Adrenal gland (tissue), 12 donors: ENCODE measurements around the gene SPATA33. TPM values are rescaled to one million over a fixed set of nuclear protein-coding genes. Genes with fewer than 3 reads are reported as not detected.

ENCODE experiments used
- DNase-seq, 7 donors: peaks; one replicate each; pipeline ENCODE4 v3.0.0-alpha.2; 2019 to 2020
- H3K27ac ChIP-seq, 5 donors: fragments of 200-600 bp; sonication (generic) in 4 of 5; 1 replicate in 3 of 5; 2 replicates in 2 of 5; pipeline versions ENCODE4 v1.5.1 to v1.8.0; 2016 to 2020; ENCODE audit warnings: mild to moderate bottlenecking in 1 of 5
- H3K27me3 ChIP-seq: fragments of 200-600 bp; 2 replicates; pipeline ENCODE4 v1.8.0; 2021
- H3K36me3 ChIP-seq, 2 donors: fragments of 200-600 bp; replicated peaks in 1 of 2; 1 replicate in 1 of 2; 2 replicates in 1 of 2; pipeline versions ENCODE4 v1.5.1 to v1.8.0; 2018 to 2022
- H3K4me1 ChIP-seq, 2 donors: fragments of 200-600 bp; replicated peaks in 1 of 2; 1 replicate in 1 of 2; 2 replicates in 1 of 2; pipeline versions ENCODE4 v1.5.1 to v1.8.0; 2018 to 2021
- H3K4me3 ChIP-seq, 4 donors: fragments of 200-600 bp; sonication (generic) in 3 of 4; one replicate each; pipeline ENCODE4 v1.5.1; 2016 to 2018
- H3K9me3 ChIP-seq, 3 donors: fragments of 200-600 bp; sonication (generic) in 1 of 3; replicated peaks in 1 of 3; 1 replicate in 2 of 3; 2 replicates in 1 of 3; pipeline versions ENCODE4 v1.5.1 to v1.8.0; 2016 to 2021
- POLR2A ChIP-seq, 2 donors: fragments of 450-650 bp; IDR thresholded peaks; one replicate each; pipeline ENCODE4 v1.6.1; 2017; ENCODE audit warnings: antibody characterized with exemption in 2 of 2, mild to moderate bottlenecking in 2 of 2, moderate library complexity in 1 of 2
- WGBS, 4 donors: extraction: QIAGEN DNeasy Blood & Tissue Kit in 2 of 4; methylation state at CpG; one replicate each; pipeline versions ENCODE4 v1.1.5 to v1.1.7; 2013 to 2017; 5-methylcytosine and 5-hydroxymethylcytosine counted together
- intact Hi-C, 2 donors: fragments of 100-400 bp; cut with DNase I; formaldehyde crosslinking; loops; one replicate each; pipeline versions ENCODE4 v1.14.1 to v1.15.0; 2022 to 2023
- polyA plus RNA-seq, 3 donors: library from polyadenylated mRNA; stranded (reverse); fragments of 200-250 nt in 2 of 3; fragments of 350-450 nt in 1 of 3; fragmentation: Illumina TruSeq in 1 of 3; extraction: RNeasy Lipid Tissue Mini Kit (QIAGEN cat#74804) in 1 of 3; gene quantifications; one replicate each; pipeline ENCODE4 v1.2.3, GENCODE V29; 2013 to 2014
- total RNA-seq, 9 donors: library from RNA; depleted of rRNA in 4 of 9; stranded (reverse); fragments of >200 nt in 4 of 9; fragments of 120-200 nt in 1 of 9; fragmentation: NEBNext Ultra II Directional in 1 of 9; extraction: Animal tissue kit (Norgen Biotek cat#: 25700) in 1 of 9; gene quantifications; one replicate each; pipeline versions ENCODE4 v1.1.0 to v1.2.4, GENCODE V29; 2013 to 2023
- donor health status: healthy with polysubstance abuse.
- donor health status: Bipolar disorder and iron deficiency.
- donor health status: DM: yes; HTN: yes; CAD: no.
- donor health status: DM: no; HTN: no; CAD: no.
- donor health status: DM: no; HTN: no; CAD: no.
- donor health status: DM: yes; HTN: yes; CAD: no.

Gene SPATA33
- total and polyA plus RNA-seq, 12 donors, result 1.9 to 13.5 (median 4.8) TPM

DNA sequence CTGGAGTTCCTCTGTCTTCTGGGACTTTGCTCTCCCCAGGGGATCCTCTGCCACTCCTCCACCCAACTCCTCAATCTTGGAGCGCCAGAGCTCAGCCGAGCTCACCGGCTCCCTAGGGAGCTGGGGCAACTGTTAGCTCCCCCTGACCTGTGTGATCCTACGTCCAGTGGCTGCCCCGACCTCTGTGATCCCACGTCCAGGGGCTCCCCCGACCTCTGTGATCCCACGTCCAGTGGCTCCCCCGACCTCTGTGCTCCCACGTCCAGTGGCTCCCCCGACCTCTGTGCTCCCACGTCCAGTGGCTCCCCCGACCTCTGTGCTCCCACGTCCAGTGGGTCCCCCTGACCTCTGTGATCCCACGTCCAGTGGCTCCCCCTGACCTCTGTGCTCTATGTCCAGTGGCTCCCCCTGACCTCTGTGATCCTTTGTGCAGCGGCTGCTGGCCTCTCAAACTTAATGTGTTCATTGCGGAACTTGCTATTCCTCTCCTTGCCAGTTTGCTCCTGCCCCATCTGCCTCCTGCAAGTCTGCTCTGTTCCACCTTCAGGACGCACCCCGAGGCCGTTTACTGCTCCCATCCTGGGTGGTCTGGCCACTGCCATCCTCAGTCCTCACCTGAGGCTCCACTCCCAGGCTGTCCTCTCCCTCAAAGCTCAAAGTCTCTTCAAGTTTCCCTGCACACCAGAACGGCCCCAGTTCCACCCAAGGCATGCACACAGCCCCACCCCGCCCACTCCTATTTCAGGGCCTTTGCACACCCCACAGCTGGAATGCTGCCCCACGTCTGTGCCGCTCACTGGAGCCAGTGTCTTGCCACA is 60.3 kb downstream of the SPATA33 start:
- TF ChIP-seq POLR2A (IDR thresholded peaks at IDR 0.05), result no peak
- no peaks in the 10 kb centered on the region for H3K9me3 ChIP-seq
- DNase-seq, result no peak
- H3K36me3 ChIP-seq, result peaks cover 0 to 2% of the 10 kb centered on the region in 2 donors
- peaks cover 21 to 27% of the 10 kb centered on the region in 2 donors for H3K4me1 ChIP-seq
- H3K27me3 ChIP-seq, result no peaks in the 10 kb centered on the region
- intact Hi-C loops, result no loop called here
- no peak overlapping the region for H3K27ac ChIP-seq
- 80 to 88% (median 84%) methylated on average over 18 to 24 of the region's 24 CpGs for whole genome bisulfite sequencing, 4 donors
- H3K4me3 ChIP-seq, result no peak overlapping the region

Other genes starting within 250 kb of the SPATA33 start
- 100 to 1,000 TPM in 3 of 9 donors, 10 to 100 TPM in 6; 29.7 to 127 (median 83.5) TPM for gene ANKRD11, start 167.3 kb upstream of the SPATA33 start, total RNA-seq
- gene ANKRD11, start 167.3 kb upstream of the SPATA33 start, polyA plus RNA-seq, result 100 to 1,000 TPM in 1 of 3 donors, 10 to 100 TPM in 2; 56.3 to 125 (median 76.6) TPM
- 100 to 1,000 TPM in 8 of 9 donors, 10 to 100 TPM in 1; 91.0 to 246 (median 138) TPM for gene SPG7, start 149.4 kb upstream of the SPATA33 start, total RNA-seq
- 100 to 1,000 TPM in 2 of 3 donors, 10 to 100 TPM in 1; 57.1 to 250 (median 247) TPM for gene SPG7, start 149.4 kb upstream of the SPATA33 start, polyA plus RNA-seq
- over 10,000 TPM in 1 of 9 donors, 1,000 to 10,000 TPM in 8; 1,683 to 12,881 (median 2,396) TPM for gene RPL13, start 97.2 kb upstream of the SPATA33 start, total RNA-seq
- gene RPL13, start 97.2 kb upstream of the SPATA33 start, polyA plus RNA-seq, result 1,000 to 10,000 TPM in 2 of 3 donors, 100 to 1,000 TPM in 1; 893 to 8,950 (median 4,547) TPM
- 1 to 10 TPM in 2 of 9 donors, under 1 TPM in 4, not detected in 3; 0.15 to 1.8 (median 0.45) TPM for gene CPNE7, start 82.1 kb upstream of the SPATA33 start, total RNA-seq
- 1 to 10 TPM in 1 of 3 donors, under 1 TPM in 2; 0.35 to 6.8 (median 0.94) TPM for gene CPNE7, start 82.1 kb upstream of the SPATA33 start, polyA plus RNA-seq
- 10 to 100 TPM in 1 of 9 donors, 1 to 10 TPM in 7, under 1 TPM in 1; 0.44 to 27.3 (median 5.0) TPM for gene DPEP1, start 44.2 kb upstream of the SPATA33 start, total RNA-seq
- 1 to 10 TPM in 1 of 3 donors, under 1 TPM in 2; 0.60 to 4.1 (median 0.88) TPM for gene DPEP1, start 44.2 kb upstream of the SPATA33 start, polyA plus RNA-seq
- 10 to 100 TPM; 50.7 to 100.0 (median 64.4) TPM for gene CHMP1A, start 128 bp upstream of the SPATA33 start, total RNA-seq
- gene CHMP1A, start 128 bp upstream of the SPATA33 start, polyA plus RNA-seq, result 10 to 100 TPM; 32.5 to 91.5 (median 79.0) TPM
- 100 to 1,000 TPM in 1 of 9 donors, 10 to 100 TPM in 8; 31.5 to 127 (median 62.1) TPM for gene CDK10, start 28.9 kb downstream of the SPATA33 start, total RNA-seq
- 100 to 1,000 TPM in 2 of 3 donors, 10 to 100 TPM in 1; 29.5 to 289 (median 159) TPM for gene CDK10, start 28.9 kb downstream of the SPATA33 start, polyA plus RNA-seq
- gene SPATA2L, start 43.9 kb downstream of the SPATA33 start, total RNA-seq, result 10 to 100 TPM in 5 of 9 donors, 1 to 10 TPM in 4; 3.0 to 29.4 (median 10.4) TPM
- 10 to 100 TPM in 2 of 3 donors, under 1 TPM in 1; 0.20 to 17.5 (median 17.4) TPM for gene SPATA2L, start 43.9 kb downstream of the SPATA33 start, polyA plus RNA-seq
- 10 to 100 TPM in 8 of 9 donors, 1 to 10 TPM in 1; 7.2 to 39.5 (median 23.2) TPM for gene VPS9D1, start 63.1 kb downstream of the SPATA33 start, total RNA-seq
- 100 to 1,000 TPM in 1 of 3 donors, 10 to 100 TPM in 1, 1 to 10 TPM in 1; 3.9 to 102 (median 62.3) TPM for gene VPS9D1, start 63.1 kb downstream of the SPATA33 start, polyA plus RNA-seq
- gene ZNF276, start 63.7 kb downstream of the SPATA33 start, total RNA-seq, result 10 to 100 TPM; 11.8 to 35.0 (median 21.8) TPM
- 10 to 100 TPM in 2 of 3 donors, 1 to 10 TPM in 1; 9.3 to 84.5 (median 76.0) TPM for gene ZNF276, start 63.7 kb downstream of the SPATA33 start, polyA plus RNA-seq
- 10 to 100 TPM in 1 of 9 donors, 1 to 10 TPM in 8; 1.6 to 12.1 (median 3.3) TPM for gene FANCA, start 158.8 kb downstream of the SPATA33 start, total RNA-seq
- 1 to 10 TPM; 2.3 to 7.8 (median 4.7) TPM for gene FANCA, start 158.8 kb downstream of the SPATA33 start, polyA plus RNA-seq
- gene SPIRE2, start 170.6 kb downstream of the SPATA33 start, total RNA-seq, result 10 to 100 TPM in 2 of 9 donors, 1 to 10 TPM in 7; 2.8 to 14.4 (median 4.5) TPM
- 10 to 100 TPM in 1 of 3 donors, 1 to 10 TPM in 2; 2.8 to 14.2 (median 7.8) TPM for gene SPIRE2, start 170.6 kb downstream of the SPATA33 start, polyA plus RNA-seq
- 100 to 1,000 TPM; 177 to 237 (median 205) TPM for gene TCF25, start 215.8 kb downstream of the SPATA33 start, total RNA-seq
- gene TCF25, start 215.8 kb downstream of the SPATA33 start, polyA plus RNA-seq, result 100 to 1,000 TPM; 215 to 438 (median 253) TPM